CD4-positive, alpha-beta T cell treated with Interleukin-17A for 4 hours (primary cell): Measurements from ENCODE around the gene ZBTB39.
"Not testable (repeated sequence)": the region's sequence is repeated elsewhere in the genome, so short reads cannot be mapped to it uniquely, and the experiment has no call there.

ENCODE experiments used
- DNase-seq: peaks from one replicate; pipeline ENCODE4 v3.0.0-alpha.2; 2020; ENCODE audit warnings: mixed read lengths

Gene ZBTB39

DNA sequence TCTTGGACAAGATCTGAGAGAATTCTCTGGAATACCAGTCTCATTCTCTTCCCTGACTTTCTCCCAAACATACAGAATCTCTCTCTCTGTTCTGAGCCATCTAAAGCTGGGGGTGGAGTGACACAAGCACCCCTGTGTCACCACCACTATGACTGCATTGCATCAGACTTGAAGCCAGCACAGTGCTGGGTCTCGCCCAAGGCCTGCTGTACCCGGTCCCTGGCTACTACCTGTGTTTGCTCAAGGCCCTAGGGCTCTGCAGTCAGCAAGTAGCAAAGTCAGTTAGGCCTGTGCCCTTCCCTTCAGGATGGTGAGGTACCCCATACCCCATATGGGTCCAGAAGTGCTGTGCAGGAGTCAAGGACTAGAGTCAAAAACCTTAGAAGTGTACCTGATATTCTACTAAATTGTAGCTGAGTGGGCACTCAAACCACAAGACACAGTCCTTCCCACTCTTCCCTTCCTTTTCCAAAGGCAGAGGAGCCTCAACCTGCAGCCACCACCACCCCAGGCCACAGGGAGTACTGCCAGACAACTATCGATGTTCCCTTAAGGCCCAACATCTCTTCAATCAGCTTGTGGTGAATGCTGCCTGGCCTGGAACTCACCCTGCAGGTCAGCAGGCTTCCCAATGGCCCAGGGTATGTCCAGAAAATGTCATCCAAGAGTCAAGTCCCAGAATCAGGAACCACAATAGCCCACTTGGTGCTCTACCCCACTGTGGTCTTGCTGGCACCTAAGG is 27.8 kb downstream of the ZBTB39 start:
- no peak for DNase-seq

DNA sequence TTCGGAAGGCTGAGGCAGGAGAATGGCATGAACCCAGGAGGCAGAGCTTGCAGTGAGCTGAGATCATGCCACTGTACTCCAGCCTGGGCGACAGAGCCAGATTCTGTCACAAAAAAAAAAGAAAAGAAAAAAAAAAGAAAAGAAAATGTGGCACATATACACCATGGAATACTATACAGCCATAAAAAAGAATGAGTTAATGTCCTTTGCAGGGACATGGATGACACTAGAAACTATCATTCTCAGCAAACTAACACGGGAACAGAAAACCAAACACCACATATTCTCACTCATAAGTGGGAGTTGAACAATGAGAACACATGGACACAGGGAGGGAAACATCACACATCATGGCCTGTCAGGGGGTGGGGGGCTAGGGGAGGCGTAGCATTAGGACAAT is 29.0 kb downstream of the ZBTB39 start:
- not testable (repeated sequence) for DNase-seq

DNA sequence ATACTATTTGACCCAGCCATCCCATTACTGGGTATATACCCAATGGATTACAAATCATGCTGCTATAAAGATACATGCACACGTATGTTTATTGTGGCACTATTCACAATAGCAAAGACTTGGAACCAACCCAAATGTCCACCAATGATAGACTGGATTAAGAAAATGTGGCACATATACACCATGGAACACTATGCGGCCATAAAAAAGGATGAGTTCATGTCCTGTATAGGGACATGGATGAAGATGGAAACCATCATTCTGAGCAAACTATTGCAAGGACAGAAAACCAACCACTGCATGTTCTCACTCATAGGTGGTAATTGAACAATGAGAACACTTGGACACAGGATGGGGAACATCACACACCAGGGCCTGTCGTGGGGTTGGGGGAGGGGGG is 32.1 kb downstream of the ZBTB39 start:
- not testable (repeated sequence) for DNase-seq

DNA sequence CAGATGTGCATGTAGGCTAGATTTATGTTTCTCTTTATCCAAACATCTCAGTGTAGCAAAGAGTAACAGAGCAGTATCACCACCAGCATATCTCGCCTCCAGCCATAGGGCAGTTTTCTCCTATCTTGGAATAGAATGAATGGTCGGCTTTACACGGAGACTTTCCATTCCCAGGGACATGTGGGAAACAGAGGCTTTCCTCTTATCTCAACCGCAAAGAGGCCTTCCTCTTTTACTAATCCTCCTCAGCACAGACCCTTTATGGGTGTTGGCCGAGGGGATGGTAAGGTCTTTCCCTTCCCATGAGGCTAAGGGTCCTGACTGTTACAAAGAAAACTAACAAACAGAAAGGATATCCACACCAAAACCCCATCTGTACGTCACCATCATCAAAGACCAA is 37.4 kb downstream of the ZBTB39 start:
- DNase-seq, result not testable (repeated sequence)

DNA sequence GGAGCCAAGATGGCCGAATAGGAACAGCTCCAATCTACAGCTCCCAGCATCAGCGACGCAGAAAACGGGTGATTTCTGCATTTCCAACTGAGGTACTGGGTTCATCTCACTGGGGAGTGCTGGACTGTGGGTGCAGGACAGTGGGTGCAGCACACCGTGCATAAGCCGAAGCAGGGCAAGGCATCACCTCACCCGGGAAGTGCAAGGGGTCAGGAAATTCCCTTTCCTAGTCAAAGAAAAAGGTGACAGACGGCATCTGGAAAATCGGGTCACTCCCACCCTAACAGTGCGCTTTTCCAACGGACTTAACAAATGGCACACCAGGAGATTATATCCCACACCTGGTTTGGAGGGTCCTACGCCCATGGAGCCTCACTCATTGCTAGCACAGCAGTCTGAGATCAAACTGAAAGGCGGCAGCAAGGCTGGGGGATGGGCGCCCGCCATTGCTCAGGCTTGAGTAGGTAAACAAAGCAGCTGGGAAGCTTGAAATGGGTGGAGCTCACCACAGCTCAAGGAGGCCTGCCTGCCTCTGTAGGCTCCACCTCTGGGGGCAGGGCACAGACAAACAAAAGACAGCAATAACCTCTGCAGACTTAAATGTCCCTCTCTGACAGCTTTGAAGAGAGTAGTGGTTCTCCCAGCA is 40.2 kb downstream of the ZBTB39 start:
- not testable (repeated sequence) for DNase-seq

DNA sequence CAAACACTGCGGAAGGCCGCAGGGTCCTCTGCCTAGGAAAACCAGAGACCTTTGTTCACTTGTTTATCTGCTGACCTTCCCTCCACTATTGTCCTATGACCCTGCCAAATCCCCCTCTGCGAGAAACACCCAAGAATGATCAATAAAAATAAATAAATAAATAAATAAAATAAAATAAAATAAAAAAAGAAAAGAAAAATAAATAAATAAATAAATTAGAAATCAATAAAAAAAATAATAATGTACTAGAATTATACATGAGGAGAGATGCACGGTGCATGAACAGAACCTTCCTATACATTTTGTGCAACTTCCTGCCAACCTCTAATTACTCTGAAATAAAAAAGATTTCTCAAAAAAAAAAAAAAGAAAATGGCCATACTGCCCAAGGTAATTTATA is 41.2 kb downstream of the ZBTB39 start:
- DNase-seq, result not testable (repeated sequence)

DNA sequence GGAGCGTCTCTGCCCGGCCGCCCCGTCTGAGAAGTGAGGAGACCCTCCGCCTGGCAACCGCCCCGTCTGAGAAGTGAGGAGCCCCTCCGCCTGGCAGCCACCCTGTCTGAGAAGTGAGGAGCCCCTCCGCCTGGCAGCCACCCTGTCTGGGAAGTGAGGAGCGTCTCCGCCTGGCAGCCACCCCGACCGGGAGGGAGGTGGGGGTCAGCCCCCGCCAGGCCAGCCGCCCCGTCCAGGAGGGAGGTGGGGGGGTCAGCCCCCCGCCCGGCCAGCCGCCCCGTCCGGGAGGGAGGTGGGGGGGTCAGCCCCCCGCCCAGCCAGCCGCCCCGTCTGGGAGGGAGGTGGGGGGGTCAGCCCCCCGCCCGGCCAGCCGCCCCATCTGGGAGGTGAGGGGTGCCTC is 42.8 kb downstream of the ZBTB39 start:
- not testable (repeated sequence) for DNase-seq

DNA sequence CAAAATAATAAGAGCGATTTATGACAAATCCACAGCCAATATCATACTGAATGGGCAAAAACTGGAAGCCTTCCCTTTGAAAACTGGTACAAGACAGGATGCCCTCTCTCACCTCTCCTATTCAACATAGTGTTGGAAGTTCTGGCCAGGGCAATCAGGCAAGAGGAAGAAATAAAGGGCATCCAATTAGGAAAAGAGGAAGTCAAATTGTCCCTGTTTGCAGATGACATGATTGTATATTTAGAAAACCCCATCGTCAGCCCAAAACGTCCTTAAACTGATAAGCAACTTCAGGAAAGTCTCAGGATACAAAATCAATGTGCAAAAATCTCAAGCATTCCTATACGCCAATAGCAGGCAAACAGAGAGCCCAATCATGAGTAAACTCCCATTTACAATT is 44.1 kb downstream of the ZBTB39 start:
- not testable (repeated sequence) for DNase-seq

DNA sequence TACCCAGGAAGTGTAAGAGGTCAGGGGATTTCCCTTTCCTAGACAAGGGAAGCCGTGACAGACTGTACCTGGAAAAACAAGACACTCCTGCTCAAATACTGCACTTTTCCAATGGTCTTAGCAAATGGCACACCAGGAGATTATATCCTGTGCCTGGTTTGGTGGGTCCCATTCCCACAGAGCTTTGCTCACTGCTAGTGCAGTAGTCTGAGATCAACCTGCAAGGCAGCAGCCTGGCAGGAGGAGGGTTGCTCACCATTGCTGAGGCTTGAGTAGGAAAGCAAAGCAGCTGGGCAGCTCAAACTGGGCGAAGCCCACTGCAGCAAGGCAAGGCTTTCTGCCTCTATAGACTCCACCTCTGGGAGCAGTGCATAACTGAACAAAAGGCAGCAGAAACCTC is 47.9 kb downstream of the ZBTB39 start:
- DNase-seq, result no peak

DNA sequence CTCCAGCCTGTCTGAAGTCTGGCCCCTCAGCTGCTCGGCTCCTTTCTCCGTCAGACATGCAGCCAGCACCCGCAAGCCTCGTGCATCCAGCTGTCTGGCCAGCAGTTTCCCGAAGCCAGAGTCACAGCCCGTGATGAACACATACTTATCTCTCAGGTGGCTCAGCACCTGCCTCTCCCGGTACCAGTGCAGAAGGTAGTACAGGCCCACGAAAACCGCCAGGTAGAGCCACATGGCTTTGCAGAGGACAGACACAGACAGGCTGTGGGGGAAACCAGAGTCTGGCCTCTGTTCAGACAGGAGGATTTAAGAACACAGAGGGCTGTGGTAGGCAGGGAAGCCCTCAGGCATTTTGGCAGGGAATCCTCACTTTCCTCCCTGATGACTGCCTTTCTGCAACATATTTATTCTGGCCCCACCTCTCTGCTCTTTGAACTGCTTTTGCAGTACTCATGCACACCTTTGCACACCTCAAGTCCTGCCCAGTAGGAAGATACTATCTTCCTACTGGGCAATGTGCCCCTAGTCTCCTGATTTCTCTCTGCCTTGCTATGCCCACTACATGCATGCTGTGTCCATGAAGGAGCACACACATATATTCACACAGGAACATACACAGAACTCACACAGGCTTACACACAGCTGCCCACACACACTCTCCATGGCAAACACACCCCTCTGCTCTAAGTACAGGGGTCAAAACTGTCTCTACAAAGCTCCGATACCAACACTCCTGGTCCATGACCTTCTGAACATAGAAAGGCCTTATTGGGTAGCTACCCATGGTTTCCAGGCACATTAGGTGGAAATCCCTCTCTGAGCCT is 48.9 kb downstream of the ZBTB39 start, which contains the start of gene RDH16:
RDH16 (minus strand) TSS at position 380 of the 824 bp plus-strand sequence; CDS start at position 234, 146 bp downstream.
- no peak for DNase-seq

DNA sequence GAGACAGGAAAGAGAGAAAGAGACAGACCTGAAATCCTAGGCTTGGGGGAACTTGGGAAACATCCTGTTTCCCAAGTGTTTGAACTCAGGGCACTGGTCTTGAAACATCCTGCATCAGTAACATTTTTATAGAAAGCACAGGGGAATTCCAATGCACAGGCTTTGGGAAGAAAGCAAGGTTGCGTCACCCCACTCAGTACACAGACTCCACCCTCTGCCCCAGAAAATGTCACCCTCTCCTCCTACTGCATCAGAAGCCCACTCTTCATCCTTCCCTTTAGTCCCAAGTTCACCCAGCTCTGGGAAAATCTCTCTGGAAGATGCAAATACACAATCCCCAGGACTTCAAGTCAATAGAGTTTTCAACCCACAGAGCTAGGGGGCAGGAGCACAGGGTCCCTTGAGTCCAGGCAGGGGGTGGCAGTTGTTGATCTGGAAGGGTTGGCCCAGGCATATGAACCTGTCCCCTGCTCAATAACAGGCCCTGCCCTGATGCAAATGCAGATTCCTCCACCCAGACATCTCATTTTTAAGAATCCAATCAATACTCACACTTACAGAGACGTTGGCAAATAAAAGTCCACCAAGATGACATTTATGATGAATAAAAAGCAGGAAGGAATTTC is 50.6 kb downstream of the ZBTB39 start:
- no peak for DNase-seq

DNA sequence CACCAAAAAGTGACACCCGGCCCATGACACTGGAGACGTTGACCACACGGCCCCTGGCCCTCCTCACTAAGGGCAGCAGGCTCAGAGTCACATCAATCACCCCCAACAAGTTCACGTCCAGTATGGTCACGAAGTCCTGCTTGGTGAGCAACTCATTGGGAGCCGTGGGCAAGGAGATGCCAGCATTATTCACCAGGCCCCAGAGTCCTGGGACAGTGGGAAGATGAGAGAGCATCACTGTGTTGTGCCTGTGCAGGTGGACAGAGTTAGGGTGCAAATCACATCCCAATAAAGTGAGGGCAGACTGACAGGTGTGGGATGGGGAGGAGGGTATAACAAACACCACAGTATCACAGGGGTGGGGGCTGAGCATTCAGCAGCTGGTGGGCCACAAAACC is 51.4 kb downstream of the ZBTB39 start:
- no peak for DNase-seq

DNA sequence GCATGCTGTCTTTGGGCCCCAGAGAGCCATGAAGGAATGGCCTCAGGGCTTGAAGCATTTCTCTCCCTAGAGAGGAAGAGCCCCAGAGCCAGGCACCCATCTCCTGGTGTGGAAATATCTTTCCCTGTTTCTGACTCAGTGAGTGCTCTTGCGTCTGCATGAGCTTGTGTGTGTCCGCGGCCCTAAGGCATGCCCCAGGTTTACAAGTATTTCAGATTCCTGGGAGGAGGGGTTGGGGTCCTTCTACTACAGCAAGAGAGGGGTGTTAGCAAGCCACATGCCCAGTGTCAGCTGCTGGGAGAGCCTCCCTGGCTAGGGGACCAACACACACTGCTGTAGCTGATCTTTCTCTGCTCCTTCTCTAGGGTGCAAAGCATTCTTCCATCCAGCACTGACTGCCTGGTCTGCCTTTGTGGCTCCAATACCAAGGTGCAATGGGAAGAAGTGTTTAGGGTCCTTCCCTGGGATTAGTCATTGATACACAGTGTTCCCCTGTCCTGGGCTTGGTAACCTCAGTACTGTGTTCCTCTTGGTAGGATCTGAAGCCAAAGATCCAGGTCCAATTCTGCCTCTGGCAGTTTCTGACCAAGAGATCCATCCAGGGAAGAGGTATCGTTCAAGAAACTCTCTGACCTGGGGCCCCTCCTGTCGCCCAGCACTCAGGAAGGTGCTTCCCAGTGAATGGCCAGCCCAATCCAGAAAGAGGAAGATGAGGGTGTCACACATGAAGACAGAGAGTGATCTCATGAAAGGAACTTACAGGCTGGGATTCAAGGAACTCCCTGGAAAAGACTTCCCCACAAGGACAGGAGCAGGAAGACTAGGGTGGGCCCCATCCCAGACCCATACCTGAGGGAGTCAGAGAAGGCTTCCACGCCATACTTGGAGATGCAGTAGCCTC is 52.0 kb downstream of the ZBTB39 start:
- no peak for DNase-seq

DNA sequence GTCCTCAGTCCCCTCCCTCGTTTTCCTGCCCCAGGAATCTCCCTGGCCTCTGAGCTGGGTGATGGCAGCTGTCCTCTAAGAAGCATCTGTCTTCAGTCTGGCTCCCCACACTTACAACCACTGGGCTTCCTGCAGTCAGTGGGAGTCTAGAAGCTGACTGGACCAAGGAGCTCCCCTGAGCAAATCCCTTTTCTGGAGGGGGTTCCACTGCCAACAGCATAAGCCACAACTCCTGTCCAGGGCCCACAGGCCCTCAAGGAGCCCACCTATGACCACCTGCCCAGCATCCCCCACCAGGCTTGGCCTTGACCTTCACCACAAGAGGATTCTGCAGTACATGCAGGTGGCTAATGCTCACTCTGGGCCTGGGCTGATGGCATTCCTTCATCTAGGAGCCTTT is 53.0 kb downstream of the ZBTB39 start:
- no peak for DNase-seq

DNA sequence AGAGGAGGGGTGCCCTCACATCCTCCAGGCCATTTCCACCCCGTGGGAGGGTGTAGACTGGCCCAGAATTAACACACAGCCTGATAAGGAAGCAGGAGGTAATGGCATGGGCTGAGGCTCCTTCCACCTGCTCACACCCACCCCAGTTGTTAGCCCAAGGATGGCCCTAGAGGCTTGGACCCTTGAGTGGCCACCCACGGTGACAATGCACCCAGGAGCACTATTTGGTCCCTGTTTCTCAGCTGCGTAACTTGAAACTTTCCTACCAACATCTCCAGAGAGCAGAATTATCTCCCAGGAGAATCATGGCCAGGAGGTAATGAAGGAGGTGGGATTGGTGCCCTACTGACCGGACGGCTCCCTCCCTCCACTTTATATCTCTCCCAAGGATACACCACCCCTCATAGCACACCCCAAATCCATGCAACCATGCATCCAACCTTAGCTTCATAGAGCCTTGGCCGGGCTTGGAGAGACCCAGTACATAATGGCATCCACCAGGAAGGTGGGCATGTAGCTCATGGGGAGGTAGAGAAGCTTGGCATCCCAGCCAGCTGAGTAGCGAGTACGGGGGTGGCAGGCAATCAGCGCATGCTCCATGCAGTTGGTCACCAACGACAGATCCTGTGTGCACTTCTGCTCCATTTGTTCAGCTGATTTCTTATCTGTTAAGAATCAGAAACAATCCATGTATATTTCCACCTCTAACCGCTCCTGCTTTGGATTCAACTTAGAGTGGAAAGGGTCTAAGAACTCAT is 54.6 kb downstream of the ZBTB39 start:
- DNase-seq, result no peak

DNA sequence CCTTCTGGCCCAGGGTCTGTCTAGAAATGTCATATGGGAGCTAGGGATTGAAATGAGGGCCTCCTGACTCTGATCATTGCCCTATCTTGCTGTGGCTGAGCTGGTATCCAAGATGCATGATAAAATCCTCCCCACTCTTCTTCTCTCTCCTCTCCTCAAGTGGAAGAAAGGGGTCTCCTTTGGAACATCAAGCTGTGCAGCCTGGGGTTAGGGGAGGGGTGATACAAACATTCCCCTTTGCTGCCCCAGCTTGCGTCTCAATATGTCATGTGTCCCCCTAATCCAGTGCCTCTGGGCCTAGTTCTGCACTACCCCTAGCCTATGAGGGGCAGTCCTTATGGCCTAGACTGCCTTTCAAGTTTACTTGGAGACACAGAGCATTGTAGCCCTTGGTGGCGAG is 57.5 kb downstream of the ZBTB39 start:
- DNase-seq, result no peak
